Stimulated activated naive CD4-positive, alpha-beta T cell (primary cell): Measurements from ENCODE around the gene KDM4B.
A peak's percentile ranks its signal among the peaks of the same experiment; 100 is the strongest.
"Not testable (repeated sequence)": the region's sequence is repeated elsewhere in the genome, so short reads cannot be mapped to it uniquely, and the experiment has no call there.

Source experiments
- DNase-seq, 6 experiments: peaks; one replicate each; lab custom pipeline; 2025; lab: John Stamatoyannopoulos, UW

Gene KDM4B

GRCh38 chr19:4968462-4969291 lies at the start of gene KDM4B:
TSS of gene KDM4B (plus strand) at chr19:4969113. CDS start at chr19:5032891, 63,778 bp downstream.
- peak; percentile 96 to 100 (median 98) for DNase-seq

DNA sequence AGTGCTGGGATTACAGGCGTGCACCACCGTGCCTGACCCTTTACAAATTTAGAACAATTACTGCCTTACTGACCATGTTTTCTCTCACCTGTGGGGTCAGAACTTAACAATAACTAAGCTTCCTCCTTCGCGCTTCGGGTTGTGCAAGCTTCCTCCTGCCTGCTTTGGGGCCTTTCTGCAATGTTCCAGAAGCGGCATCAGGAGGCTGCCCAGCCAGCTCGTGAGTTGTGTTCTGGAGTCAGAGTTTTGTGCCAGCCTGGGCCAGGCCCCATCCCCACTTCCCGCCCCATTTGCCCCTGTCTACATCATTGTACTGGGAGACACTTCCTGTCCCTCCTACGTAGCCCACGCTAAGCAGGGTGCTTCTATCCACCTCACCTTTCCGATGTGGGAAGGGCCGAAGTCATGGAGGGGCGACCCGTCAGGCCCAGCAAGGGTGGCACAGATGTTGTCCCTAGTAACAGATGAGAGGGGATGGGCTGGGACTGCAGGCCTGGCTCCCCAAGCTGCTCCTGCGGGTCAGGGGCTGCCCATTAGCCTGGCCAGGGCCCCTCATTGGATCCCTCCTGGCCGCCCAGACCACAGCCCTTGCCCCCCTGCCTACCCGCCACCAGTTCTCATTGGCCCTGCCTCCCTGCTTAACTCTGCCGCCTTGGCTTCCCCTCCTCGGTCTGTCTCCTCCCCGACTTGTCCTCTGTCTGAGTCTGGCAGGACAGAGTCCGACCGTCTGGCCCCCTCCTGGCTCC lies 46.2 kb upstream of the KDM4B start:
- DNase-seq: no peak

GRCh38 chr19:4923276-4923747 lies 45.6 kb upstream of the KDM4B start:
- DNase-seq: no peak

DNA sequence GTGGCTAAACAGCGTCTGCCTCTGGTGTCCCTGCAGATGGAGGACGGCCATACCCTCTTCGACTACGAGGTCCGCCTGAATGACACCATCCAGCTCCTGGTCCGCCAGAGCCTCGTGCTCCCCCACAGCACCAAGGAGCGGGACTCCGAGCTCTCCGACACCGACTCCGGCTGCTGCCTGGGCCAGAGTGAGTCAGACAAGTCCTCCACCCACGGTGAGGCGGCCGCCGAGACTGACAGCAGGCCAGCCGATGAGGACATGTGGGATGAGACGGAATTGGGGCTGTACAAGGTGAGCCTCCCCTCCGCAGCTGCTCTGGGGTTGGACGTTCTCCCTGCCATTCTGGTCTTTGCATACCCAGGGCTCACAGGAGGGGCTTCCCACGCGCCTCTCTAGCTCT lies 39.7 kb upstream of the KDM4B start:
- no peak for DNase-seq

DNA sequence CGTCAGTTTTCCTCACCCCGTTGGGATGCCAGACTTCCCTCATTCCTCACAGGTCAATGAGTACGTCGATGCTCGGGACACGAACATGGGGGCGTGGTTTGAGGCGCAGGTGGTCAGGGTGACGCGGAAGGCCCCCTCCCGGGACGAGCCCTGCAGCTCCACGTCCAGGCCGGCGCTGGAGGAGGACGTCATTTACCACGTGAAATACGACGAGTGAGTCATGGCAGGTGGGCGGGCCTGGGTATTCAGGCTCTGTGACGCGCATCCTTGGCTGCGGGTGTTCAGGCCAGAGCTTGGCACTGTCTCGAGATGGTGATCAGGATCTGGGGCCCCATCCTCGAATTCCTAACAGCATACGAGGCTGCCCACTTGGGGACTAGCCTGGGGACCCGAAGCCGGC lies 38.2 kb upstream of the KDM4B start:
- no peak for DNase-seq

GRCh38 chr19:4932711-4933110 lies 36.2 kb upstream of the KDM4B start:
- DNase-seq: no peak

DNA sequence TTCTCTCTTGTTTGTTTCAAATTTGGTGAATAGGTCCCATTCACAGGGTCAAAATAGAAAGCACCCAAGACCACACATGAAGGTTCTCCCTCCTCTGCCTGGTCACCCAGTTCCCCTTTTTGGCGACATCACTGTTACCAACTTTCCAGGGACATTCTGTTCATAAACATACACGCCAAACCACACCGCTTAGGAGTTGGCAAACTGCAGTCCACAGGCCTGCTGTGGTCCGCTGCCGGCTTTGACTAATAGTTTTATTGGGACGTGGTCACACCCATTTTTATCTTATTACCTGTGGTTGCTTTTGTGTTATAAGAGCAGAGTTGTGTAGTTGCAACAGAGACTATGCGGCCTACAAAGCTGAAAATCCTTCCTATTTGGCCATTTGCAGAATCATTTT lies 35.4 kb upstream of the KDM4B start:
- no peak for DNase-seq

DNA sequence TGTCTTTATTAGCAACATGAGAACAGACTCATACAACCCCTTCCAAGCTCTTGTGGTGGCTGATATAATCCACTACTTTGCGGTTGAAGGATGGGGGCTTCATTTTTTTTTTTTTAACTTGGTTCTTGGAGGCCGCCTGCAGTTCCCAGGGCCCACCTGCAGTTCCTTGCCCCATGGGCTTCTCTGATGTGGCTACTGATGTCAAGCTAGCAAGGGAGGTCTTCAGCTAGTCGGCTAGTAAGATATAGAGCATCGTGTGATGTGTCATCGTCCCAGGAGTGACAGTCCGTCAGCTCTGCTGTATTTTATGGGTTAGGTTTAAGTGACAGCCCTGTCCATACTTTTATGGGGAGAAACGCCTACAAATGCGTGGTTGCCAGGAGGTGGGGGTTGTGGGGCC lies 33.5 kb upstream of the KDM4B start:
- DNase-seq: no peak

DNA sequence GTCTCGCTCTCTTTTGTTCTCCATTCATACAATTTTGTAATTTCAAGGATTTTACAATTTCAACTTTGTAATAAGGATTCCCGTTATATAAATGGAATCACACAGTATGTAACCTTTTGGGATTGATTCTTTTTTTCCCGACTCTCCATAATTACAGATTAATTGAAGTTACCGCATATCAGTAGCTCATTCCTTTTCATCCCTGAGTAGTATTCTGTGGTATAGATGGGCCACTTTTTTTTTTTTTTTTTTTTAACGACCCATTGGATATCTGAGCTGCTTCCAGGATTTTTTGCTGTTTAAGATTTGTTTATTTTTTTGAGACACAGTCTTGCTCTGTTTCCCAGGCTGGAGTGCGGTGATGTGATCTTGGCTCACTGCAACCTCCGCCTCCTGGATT lies 31.9 kb upstream of the KDM4B start:
- no peak for DNase-seq

- not testable (repeated sequence) for DNase-seq
Measured at GRCh38 chr19:4938461-4938860, 30.5 kb upstream of the KDM4B start.

DNA sequence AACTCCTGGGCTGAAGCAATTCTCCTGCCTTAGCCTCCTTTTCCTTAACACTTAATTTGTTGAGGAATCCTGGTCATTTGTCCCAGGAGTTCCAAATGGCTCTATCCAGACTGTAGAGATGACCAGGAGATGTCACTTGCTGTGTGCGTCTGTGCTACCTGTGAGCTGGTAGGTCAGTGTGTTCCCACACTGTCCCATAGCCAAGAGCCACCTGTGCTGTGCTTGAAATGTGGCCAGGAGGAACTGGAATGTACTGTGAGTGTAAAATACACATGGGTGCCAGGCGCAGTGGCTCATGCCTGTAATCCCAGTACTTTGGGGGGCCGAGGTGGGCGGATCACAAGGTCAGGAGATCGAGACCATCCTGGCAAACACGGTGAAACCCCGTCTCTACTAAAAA lies 29.4 kb upstream of the KDM4B start:
- DNase-seq: no peak

- not testable (repeated sequence) for DNase-seq
Measured at GRCh38 chr19:4941638-4942169, 27.2 kb upstream of the KDM4B start.

GRCh38 chr19:4950650-4951049 lies 18.3 kb upstream of the KDM4B start:
- not testable (repeated sequence) for DNase-seq

- DNase-seq: no peak
Measured at GRCh38 chr19:4951656-4952055, 17.3 kb upstream of the KDM4B start.

DNA sequence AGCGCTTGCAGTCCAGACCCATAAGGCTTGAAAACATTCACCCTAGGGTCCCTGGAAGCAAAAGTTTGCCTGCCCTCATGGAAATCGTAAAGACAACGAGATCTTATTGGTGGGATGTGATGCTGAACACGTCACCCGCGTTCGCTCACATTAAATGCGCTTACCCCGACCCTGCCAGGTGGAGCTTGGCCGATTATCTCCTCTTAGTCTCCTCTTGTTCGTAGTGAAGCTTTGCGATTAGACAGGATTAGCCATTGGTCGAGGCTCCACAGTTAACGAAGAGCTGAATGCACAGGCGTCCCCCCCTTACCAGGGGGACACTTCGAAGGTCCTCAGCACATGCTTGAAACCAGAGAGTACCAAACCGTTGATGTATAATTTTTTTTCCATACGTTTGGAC lies 16.0 kb upstream of the KDM4B start:
- DNase-seq: no peak

DNA sequence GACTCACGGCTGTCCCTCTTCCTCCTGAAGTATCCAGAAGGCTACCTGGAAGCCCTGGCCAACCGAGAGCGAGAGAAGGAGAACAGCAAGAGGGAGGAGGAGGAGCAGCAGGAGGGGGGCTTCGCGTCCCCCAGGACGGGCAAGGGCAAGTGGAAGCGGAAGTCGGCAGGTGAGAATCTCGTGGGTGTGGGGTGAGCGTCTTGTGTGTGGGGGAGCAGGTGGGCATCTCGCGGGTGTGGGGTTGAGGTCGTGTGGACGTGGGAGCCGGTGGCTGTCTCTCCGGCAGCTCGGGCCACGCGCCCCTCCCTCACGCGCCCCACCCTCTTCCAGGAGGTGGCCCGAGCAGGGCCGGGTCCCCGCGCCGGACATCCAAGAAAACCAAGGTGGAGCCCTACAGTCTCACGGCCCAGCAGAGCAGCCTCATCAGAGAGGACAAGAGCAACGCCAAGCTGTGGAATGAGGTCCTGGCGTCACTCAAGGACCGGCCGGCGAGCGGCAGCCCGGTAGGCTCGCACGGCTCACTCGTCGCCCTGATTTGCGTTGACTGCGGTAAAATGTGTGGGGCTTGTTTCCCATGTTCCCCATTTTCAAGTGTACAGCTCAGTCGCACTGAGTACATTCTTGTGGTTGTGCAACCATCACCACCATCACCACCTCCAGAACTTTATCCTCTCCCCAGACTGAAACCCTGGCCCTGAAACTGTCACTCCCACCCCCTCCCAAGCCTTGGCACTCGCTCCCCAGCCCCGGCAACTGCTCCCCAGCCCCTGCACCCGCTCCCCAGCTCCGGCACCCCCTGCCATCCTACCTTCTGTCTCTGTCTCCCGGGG lies 14.4 kb upstream of the KDM4B start:
- not testable (repeated sequence) for DNase-seq

- no peak for DNase-seq
Measured at GRCh38 chr19:4955274-4955673, 13.6 kb upstream of the KDM4B start.

GRCh38 chr19:4957981-4958380 lies 10.9 kb upstream of the KDM4B start:
- DNase-seq: no peak

GRCh38 chr19:4962085-4962619 lies 6.8 kb upstream of the KDM4B start:
- no peak for DNase-seq

DNA sequence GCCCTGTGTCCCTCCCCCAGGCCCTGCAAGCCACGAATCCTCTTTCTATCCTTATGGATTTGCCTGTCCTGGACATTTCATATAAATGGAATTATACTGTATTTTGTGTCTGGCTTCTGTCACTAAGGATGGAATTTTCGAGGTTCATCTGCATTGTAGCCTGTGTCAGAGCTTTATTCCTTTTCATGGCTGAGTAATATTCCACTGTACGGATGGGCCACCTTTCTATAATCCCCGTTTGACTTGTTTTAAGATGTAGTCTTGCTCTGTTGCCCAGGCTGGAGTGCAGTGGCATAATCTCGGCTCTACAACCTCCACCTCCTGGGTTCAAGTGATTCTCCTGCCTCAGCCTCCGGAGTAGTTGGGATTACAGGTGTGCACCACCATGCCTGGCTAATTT lies 3.9 kb upstream of the KDM4B start:
- DNase-seq: no peak

DNA sequence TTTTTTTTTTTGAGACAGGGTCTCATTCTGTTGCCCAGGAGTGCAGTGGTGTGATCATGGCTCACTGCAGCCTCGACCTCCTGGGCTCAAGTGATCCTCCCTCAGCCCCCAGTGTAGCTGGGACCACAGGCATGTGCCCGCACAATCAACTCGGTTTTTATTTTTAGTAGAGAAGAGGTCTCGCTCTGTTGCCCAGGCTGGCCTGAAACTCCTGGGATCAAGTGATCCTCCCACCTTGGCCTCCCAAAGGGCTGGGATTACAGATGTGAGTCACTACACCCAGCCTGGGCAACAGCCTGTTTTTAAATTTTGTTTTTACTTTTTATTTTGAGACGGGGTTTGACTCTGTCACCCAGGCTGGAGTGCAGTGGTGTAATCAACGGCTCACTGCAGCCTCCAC lies 2.3 kb upstream of the KDM4B start:
- DNase-seq: no peak
